Smooth muscle cell (in vitro differentiated cells): Measurements from ENCODE around the gene AGMAT. TPM values are rescaled to one million over a fixed set of nuclear protein-coding genes. Genes with fewer than 3 reads are reported as not detected.

ENCODE experiments used
- DNase-seq: peaks from one replicate; lab custom pipeline; 2025; ENCODE audit not compliant: unreplicated experiment; lab: John Stamatoyannopoulos, UW
- H2AFZ ChIP-seq: fragments of 200-600 bp; sonication (generic); 2 replicates; pipeline ENCODE4 v1.6.0; 2016; ENCODE audit warnings: antibody characterized with exemption, low read depth, mild to moderate bottlenecking
- H3F3A ChIP-seq: fragments of 200-600 bp; sonication (generic); 2 replicates; pipeline ENCODE4 v1.6.0; 2017; ENCODE audit warnings: antibody characterized with exemption, low read depth
- H3K27ac ChIP-seq: fragments of 200-600 bp; sonication (generic); 2 replicates; pipeline ENCODE4 v1.5.1; 2016; ENCODE audit warnings: low read depth, mild to moderate bottlenecking
- H3K27me3 ChIP-seq: fragments of 200-600 bp; sonication (generic); 2 replicates; pipeline ENCODE4 v1.6.1; 2016; ENCODE audit warnings: low read depth, mild to moderate bottlenecking
- H3K36me3 ChIP-seq: fragments of 200-600 bp; sonication (generic); 2 replicates; pipeline ENCODE4 v1.5.1; 2016; ENCODE audit warnings: low read depth
- H3K4me1 ChIP-seq: fragments of 200-600 bp; sonication (generic); 2 replicates; pipeline ENCODE4 v1.5.1; 2016; ENCODE audit warnings: low read depth
- H3K4me2 ChIP-seq: fragments of 200-600 bp; sonication (generic); 2 replicates; pipeline ENCODE4 v1.6.0; 2016; ENCODE audit warnings: mild to moderate bottlenecking
- H3K4me3 ChIP-seq: fragments of 200-600 bp; sonication (generic); 2 replicates; pipeline ENCODE4 v1.5.1; 2016; ENCODE audit warnings: mild to moderate bottlenecking
- H3K79me2 ChIP-seq: fragments of 200-600 bp; sonication (generic); 2 replicates; pipeline ENCODE4 v1.6.0; 2016; ENCODE audit warnings: low read depth, mild to moderate bottlenecking
- H3K9ac ChIP-seq: fragments of 200-600 bp; sonication (generic); 2 replicates; pipeline ENCODE4 v1.6.0; 2016; ENCODE audit warnings: low read depth
- H3K9me3 ChIP-seq: fragments of 200-600 bp; sonication (generic); replicated peaks from 2 replicates; pipeline ENCODE4 v1.5.1; 2016; ENCODE audit warnings: low read depth
- H4K20me1 ChIP-seq: fragments of 200-600 bp; sonication (generic); 2 replicates; pipeline ENCODE4 v1.6.0; 2016; ENCODE audit warnings: low read depth
- CTCF ChIP-seq: fragments of 200-600 bp; sonication (generic); IDR thresholded peaks from 2 replicates; pipeline ENCODE4 v1.5.1; 2017; ENCODE audit warnings: borderline replicate concordance, mild to moderate bottlenecking, antibody characterized with exemption; ENCODE audit not compliant: insufficient read depth, poor library complexity, severe bottlenecking
- WGBS: methylation state at CpG from one replicate; pipeline ENCODE4 v1.1.7; 2016; ENCODE audit warnings: low lambda C conversion rate; 5-methylcytosine and 5-hydroxymethylcytosine counted together
- polyA plus RNA-seq: library from polyadenylated mRNA; unstranded; fragments of >200 nt; fragmentation: Nextera tagmentation; extraction: Ambion mirVana; gene quantifications from 2 replicates; pipeline ENCODE4 v1.2.1, GENCODE V29; 2016
- total RNA-seq: library from RNA; depleted of rRNA; stranded (reverse); fragments of >200 nt; gene quantifications from 2 replicates; pipeline ENCODE4 v1.2.3, GENCODE V29; 2014

Gene AGMAT
- total and polyA plus RNA-seq, 2 experiments from 2014 or later: 0.04 to 0.56 TPM

- Histone ChIP-seq H3K4me2 (peak overlapping the region; percentile 49), H3K27me3 (no peaks in the 10 kb centered on the region), H2AFZ (no peak overlapping the region), H3K4me3 (no peak overlapping the region), H3K4me1 (peaks cover 20% of the 10 kb centered on the region), H3K9me3 (no peaks in the 10 kb centered on the region), H3F3A (peaks cover 5% of the 10 kb centered on the region), H4K20me1 (peaks cover 54% of the 10 kb centered on the region), H3K36me3 (no peaks in the 10 kb centered on the region), H3K79me2 (peaks cover 66% of the 10 kb centered on the region), H3K27ac (peak overlapping the region; percentile 82), H3K9ac (no peak overlapping the region)
- no peak for TF ChIP-seq CTCF
- DNase-seq: no peak
- WGBS: 95% methylated on average over 7 of the region's 7 CpGs
These were observed 36.2 kb upstream of the AGMAT start for GRCh38 chr1:15620902-15621682.

- Histone ChIP-seq H2AFZ (no peak overlapping the region), H3F3A (peaks cover 5% of the 10 kb centered on the region), H3K4me2 (peak overlapping the region; percentile 49), H3K9me3 (no peaks in the 10 kb centered on the region), H3K4me3 (peak overlapping the region; percentile 68), H3K9ac (peak overlapping the region; percentile 41), H3K27ac (peak overlapping the region; percentile 82), H3K36me3 (no peaks in the 10 kb centered on the region), H4K20me1 (peaks cover 45% of the 10 kb centered on the region), H3K4me1 (peaks cover 20% of the 10 kb centered on the region), H3K79me2 (peaks cover 61% of the 10 kb centered on the region), H3K27me3 (no peaks in the 10 kb centered on the region)
- no peak for DNase-seq
- TF ChIP-seq CTCF: no peak
- 15% methylated on average over 1 of the region's 1 CpG for WGBS
These were observed 35.3 kb upstream of the AGMAT start for GRCh38 chr1:15620155-15620545.

- no peak for DNase-seq
- TF ChIP-seq CTCF: no peak
- peak overlapping the region; percentile 68 for H3K4me3 ChIP-seq
- peak overlapping the region; percentile 81 for H3K9ac ChIP-seq
- 82% methylated on average over 21 of the region's 26 CpGs for WGBS
- H3K4me2 ChIP-seq: peak overlapping the region; percentile 88
- H3K27me3 ChIP-seq: no peaks in the 10 kb centered on the region
- H3K79me2 ChIP-seq: peaks cover 48% of the 10 kb centered on the region
- peaks cover 5% of the 10 kb centered on the region for H3F3A ChIP-seq
- no peaks in the 10 kb centered on the region for H3K9me3 ChIP-seq
- H4K20me1 ChIP-seq: peaks cover 32% of the 10 kb centered on the region
- H3K27ac ChIP-seq: peak overlapping the region; percentile 82
- H2AFZ ChIP-seq: no peak overlapping the region
- H3K4me1 ChIP-seq: peaks cover 20% of the 10 kb centered on the region
- H3K36me3 ChIP-seq: no peaks in the 10 kb centered on the region
These were observed 34.0 kb upstream of the AGMAT start for GRCh38 chr1:15618655-15619525.
